ENCODE measurements around the gene NKD1.

The NKD1 gene

GRCh38 chr16:50692644-50692998, 144.4 kb downstream of the NKD1 start:
- no peak for DNase-seq (ENCODE audit: low read depth in 1 of 2, low spot score in 1 of 2)

- no peak for DNase-seq (ENCODE audit: low read depth in 1 of 2, low spot score in 1 of 2)
Observed at GRCh38 chr16:50692999-50693781, 145.0 kb downstream of the NKD1 start, which contains the start of gene NOD2. Gene NOD2, plus strand, starts transcription at chr16:50693606. Its CDS starts 5,890 bp downstream, at chr16:50699496.

- no peak for DNase-seq (ENCODE audit: low read depth in 1 of 2, low spot score in 1 of 2)
Observed at GRCh38 chr16:50694206-50694605, 146.0 kb downstream of the NKD1 start.

GRCh38 chr16:50695017-50696000, 147.1 kb downstream of the NKD1 start:
- no peak for DNase-seq (ENCODE audit: low read depth in 1 of 2, low spot score in 1 of 2)

GRCh38 chr16:50696126-50696525, 147.9 kb downstream of the NKD1 start:
- no peak for DNase-seq (ENCODE audit: low read depth in 1 of 2, low spot score in 1 of 2)

GRCh38 chr16:50696575-50697420, 148.6 kb downstream of the NKD1 start:
- no peak for DNase-seq (ENCODE audit: low read depth in 1 of 2, low spot score in 1 of 2)

GRCh38 chr16:50697421-50697715, 149.2 kb downstream of the NKD1 start:
- DNase-seq (ENCODE audit: low read depth in 1 of 2, low spot score in 1 of 2), result no peak

GRCh38 chr16:50697881-50698767, 149.9 kb downstream of the NKD1 start:
- no peak for DNase-seq (ENCODE audit: low read depth in 1 of 2, low spot score in 1 of 2)

All from stimulated activated CD4-positive, alpha-beta T cell treated with anti-CD3 and anti-CD28 coated beads, Interleukin-15, amount 100 ng/mL, for 1 hour (primary cell).